ENCODE results near the gene ZNF793. TPM values are rescaled to one million over a fixed set of nuclear protein-coding genes. Genes with fewer than 3 reads are reported as not detected.

The ZNF793 gene
- total and polyA plus RNA-seq, 9 of the 15 experiments (the other 6 are each of a cell fraction or from before 2014, with no cell fraction given): 0.02 to 0.04 (median 0.03) TPM; not detected in 6

- no peak for DNase-seq (ENCODE audit: extremely low read depth in 1 of 4, low spot score in 3 of 4)
- no peak overlapping the region for H3K4me3 ChIP-seq
- H3K9me1 ChIP-seq (ENCODE audit: control insufficient read depth, insufficient read depth, low read length): no peaks in the 10 kb centered on the region
- H3K9ac ChIP-seq (ENCODE audit: insufficient read depth in 1 of 2, low read depth in 2 of 2, low read length in 2 of 2): no peak overlapping the region
- TF ChIP-seq SMARCE1 (IDR thresholded peaks at IDR 0.05): no peak
- TF ChIP-seq DLX4 (CRISPR knock-in tag; IDR thresholded peaks at IDR 0.05): no peak
- TF ChIP-seq HDAC2 (IDR thresholded peaks at IDR 0.05): no peak
- no peak for TF ChIP-seq RREB1 (CRISPR knock-in tag; IDR thresholded peaks at IDR 0.05)
- ChIA-PET POLR2A (no interaction called here), CTCF (ENCODE audit: low intra/inter-chr PET ratio) (no interaction called here)
- no peaks in the 10 kb centered on the region for H3K4me1 ChIP-seq (replicated peaks in 1 of 2; ENCODE audit: control insufficient read depth in 2 of 2, insufficient read depth in 2 of 2, low read length in 2 of 2)
- 3% methylated on average over 2 of the region's 2 CpGs for WGBS (ENCODE audit: insufficient coverage, low coverage, missing lambda C conversion rate)
- in situ Hi-C loops (cut with MboI) (no loop called here), intact Hi-C loops (cut with micrococcal nuclease) (no loop called here)
- BruUV-seq (replicated peaks): no TSS peak
- no peaks in the 10 kb centered on the region for H3K9me3 ChIP-seq (replicated peaks; ENCODE audit: control insufficient read depth, insufficient read depth, low read depth, low read length)
- H2AFZ ChIP-seq (ENCODE audit: low read depth, low read length): no peak overlapping the region
- no peak overlapping the region for H3K4me2 ChIP-seq (ENCODE audit: insufficient read depth, low read length)
- H4K20me1 ChIP-seq (replicated peaks; ENCODE audit: control insufficient read depth, insufficient read depth, low read length): no peaks in the 10 kb centered on the region
- H3K36me3 ChIP-seq (ENCODE audit: control insufficient read depth, insufficient read depth, low read length): no peaks in the 10 kb centered on the region
- H3K79me2 ChIP-seq (ENCODE audit: control insufficient read depth, insufficient read depth, low read length): no peaks in the 10 kb centered on the region
- H3K27me3 ChIP-seq (ENCODE audit: control insufficient read depth in 2 of 2, insufficient read depth in 2 of 2, low read length in 2 of 2): no peaks in the 10 kb centered on the region
- no peak for FAIRE-seq
- no peak overlapping the region for H3K27ac ChIP-seq (ENCODE audit: extremely low read depth, low read depth, low read length)
- no peak for ATAC-seq
Measured at GRCh38 chr19:37513397-37513796, 6.7 kb downstream of the ZNF793 start.

Data from K562 (cell line).